GM19240 (cell line): ENCODE results near the gene GRAMD4.

ENCODE experiments used
- DNase-seq: peaks from one replicate; pipeline ENCODE4 v3.0.0; 2011; ENCODE audit warnings: low spot score; ENCODE audit not compliant: insufficient read length

The GRAMD4 gene

DNA sequence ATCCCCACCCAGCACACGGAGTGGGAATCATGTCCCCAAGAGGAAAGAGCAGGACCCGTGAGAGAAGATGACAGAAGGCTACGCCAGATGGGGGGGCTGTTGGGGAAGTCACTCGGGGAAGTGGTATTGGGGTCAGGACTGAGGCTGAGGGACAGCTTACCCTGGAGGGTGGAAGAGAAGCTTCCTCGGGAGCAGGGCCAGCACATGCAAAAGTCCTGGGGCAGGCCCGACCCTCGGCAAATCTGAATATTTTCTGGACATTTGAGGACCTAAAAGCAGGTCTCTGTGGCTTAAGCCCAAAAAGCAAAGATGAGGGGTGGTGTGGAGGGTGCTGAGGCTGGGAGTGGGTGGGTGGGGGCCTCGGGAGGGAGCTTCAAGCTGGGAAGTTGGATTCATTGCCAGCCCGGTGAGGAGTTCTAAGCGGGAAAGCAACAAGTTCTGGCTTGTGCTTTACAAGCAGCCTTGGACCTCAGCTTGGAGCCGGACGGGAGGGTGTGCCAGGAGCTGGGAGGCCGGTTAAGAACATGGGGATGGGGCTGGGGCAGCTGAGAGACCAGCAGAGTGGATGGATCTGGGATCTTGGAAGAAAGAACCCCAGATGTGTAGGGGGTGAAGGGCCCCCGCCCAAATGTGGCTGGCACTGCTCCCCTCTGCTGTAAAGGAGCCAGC is 34.9 kb downstream of the GRAMD4 start:
- DNase-seq = no peak

DNA sequence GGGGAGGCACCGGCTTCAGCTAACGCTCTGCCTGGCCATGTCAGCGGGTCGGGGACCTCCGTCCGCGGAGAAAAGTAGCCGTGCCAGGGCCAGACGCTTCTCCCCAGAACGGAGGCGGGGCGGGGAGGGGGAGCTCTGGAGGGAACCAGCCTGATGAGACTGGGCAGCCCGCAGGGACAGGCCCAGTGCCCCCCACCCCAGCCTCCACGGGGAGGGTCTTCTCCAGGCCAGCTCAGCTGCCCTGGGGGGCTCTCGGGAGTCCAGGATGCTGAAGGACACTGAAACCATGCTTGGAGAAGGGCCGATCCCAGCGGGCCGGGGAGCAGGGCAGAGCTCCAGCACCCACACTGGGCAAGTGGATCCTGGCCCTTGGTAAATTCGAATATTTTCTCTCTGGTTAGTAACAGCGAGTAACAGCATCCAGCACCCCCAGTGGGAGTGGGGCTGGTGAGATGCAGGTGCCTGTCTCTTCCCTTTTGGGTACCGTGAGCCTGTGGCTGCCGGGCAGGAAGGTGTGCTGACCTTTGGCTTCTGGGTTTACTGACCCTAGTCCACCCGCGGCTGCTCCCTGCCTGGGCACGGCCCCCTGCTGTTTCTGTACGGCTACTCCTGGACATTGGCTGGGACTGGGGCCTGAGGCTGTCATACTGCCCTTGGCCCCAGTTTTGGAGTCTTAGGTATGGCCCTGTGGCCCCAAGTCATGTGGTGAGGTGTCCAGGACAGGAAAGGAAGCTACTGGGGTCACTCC is 35.8 kb downstream of the GRAMD4 start:
- no peak for DNase-seq

DNA sequence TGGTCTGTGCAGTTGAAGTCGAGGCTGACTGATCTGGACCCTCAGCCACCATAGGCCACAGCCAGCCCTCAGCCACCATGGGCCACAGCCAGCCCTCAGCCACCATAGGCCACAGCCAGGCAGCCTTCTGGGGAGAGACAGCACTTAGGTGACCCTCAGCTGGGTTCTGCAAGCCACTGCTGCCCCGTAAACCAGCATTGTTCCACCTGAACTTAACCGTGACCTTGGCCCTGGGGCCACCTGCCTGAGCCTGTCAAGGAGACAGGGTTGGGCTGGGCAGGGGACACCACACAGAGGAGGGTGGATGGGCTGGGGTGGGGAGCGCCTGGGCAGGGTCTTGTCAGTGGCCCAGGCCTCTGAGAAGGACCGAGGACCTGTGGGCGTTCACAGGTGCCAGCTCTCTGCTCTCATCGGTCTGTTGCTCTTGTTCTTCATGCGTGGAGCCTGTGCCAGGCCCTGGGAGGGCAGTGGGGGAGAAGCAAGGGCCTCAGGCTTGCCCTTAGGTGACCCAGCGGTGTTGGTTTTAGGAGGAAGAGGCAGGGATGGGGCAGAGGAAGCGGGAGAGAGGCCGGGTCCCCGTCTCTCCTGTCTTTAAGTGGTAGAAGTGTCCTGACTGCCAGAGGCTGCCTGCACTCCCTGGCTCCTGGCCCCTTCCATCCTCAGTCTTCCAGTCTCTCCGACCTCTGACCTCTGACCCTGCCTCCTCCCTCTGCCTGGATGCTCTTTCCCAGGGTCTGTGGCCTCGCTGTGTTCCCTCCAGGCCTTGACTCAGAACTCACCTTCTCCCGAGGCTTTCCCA is 36.9 kb downstream of the GRAMD4 start:
- DNase-seq = no peak

- DNase-seq = no peak
Measured at GRCh38 chr22:46657655-46657953, 37.4 kb downstream of the GRAMD4 start.

DNA sequence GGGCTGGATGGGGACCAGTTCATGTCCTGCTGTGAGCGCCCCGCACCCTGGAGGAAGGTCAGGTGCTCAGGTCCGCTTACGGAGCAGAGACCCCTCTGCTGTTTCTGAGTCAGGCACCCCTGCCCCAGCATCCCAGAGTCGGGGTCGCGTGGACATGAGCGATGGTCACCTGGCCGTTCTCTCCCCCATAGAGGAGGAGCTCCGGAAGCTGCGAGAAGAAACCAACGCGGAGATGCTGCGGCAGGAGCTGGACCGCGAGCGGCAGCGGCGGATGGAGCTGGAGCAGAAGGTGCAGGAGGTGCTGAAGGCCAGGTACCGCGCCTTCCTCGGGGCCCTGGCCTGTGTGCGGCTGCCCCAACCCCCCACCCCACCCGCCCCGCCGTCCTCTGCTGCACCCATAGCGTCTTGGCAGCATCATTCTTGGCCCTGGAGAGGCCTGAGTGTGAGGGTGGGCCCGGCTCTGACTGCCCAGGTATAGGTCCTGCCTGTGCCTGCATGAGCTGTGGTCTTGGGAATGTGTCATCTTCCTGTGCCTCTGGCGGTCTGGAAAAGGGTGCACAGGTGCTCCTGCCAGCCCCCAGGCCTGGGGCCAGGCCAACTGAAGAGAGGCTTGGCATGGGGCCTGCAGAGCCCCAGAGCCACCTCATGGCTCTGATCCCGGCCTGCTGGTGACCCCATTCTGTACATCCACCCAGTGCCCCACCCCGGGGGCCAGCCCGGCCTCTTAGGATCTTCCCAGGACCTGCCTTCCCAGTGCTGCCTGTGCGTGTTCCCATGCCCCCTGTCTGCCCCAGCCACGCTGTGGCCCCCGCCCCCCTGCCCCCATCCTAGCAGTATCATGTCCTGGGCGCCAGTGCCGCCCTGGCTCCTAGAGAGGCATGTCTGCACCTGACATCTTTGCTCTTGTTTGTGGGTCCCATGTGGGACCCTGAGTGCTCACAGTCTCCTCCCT is 38.1 kb downstream of the GRAMD4 start:
- DNase-seq = no peak

DNA sequence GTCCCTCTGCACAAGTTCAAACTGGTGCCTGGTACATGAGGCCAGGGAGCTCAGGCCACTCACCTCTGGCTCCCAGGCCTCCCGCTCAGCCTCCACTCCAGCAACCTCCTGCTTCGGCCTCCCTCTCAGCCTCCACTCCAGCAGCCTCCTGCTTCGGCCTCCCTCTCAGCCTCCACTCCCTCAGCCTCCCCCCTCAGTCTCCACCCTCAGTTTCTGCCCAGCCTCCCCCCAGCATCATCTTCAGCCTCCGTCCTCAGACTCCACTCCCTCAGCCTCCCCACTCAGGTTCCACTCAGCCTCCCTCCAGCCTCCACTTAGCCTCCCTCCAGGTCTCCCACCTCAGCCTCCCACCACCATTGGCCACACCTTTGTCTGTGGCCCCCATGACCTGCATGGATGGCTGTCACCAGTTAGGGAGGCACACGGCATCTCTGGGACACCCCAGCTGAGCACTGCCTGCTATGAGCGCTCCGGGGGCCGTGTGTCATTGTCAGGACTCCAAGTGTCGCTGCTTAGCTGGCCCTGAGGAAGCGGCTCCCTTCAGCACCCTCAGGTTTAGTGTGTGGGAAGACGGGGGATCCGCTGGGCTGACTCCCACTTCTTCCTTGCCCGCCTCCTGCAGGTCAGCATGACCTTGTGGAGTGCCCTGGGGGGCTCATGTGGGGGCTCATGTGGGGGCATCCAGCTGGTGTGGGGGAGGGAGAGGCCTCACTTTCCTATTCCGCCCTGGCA is 39.0 kb downstream of the GRAMD4 start:
- DNase-seq = no peak

DNA sequence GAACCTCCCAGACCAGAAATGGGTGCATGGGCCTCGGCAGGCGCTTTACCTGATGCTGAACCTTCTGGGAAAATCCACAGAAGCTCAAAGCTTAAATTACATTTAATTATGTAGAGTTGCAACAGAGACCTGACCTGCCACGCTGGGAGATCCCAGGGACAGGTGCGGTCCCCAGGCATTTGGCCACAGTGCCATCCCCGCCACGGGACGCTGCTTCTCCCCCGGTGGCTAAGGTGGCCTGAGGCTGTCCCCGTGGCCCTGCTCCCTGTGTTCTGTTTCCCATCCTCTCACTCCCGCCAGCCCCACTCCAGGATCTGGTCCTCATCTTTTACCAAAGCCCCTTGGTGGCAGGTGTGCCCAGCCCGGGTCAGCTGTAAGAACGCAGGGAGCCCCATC is 39.6 kb downstream of the GRAMD4 start:
- DNase-seq = no peak

- no peak for DNase-seq
Measured at GRCh38 chr22:46660604-46661201, 40.5 kb downstream of the GRAMD4 start.

DNA sequence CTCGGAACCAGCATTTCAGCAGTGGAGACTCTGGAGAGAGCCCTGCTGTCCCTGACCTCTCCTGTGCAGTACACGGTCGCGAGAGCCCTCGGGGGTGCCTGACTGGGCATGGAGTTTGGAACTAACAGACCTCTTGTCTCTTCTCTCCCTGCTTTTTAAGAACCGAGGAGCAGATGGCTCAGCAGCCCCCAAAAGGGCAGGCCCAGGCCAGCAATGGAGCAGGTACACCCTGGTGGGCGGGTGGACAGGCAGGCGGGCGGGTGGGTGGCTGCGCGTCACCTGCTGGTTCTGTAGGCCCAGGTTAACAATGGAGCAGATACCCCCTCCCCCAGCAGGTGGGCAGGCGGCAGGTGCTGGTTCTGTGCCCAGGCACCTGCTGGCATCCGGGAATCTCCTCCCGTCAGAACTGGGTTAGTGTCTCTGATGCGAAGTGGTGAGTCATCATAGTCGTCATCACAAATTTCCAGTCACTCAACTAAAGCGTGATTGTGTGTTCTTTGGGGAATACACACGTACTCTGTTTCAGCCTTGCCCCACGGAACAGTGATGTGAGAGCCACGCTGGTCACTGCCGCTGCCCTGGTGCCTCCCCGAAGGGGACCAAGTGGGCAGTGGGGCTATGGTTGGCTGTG is 41.1 kb downstream of the GRAMD4 start:
- DNase-seq = no peak

- DNase-seq = no peak
Measured at GRCh38 chr22:46662226-46662625, 42.0 kb downstream of the GRAMD4 start.

GRCh38 chr22:46663001-46663400 is 42.8 kb downstream of the GRAMD4 start:
- no peak for DNase-seq

- no peak for DNase-seq
Measured at GRCh38 chr22:46663436-46664100, 43.4 kb downstream of the GRAMD4 start.

- no peak for DNase-seq
Measured at GRCh38 chr22:46664301-46664855, 44.2 kb downstream of the GRAMD4 start.

DNA sequence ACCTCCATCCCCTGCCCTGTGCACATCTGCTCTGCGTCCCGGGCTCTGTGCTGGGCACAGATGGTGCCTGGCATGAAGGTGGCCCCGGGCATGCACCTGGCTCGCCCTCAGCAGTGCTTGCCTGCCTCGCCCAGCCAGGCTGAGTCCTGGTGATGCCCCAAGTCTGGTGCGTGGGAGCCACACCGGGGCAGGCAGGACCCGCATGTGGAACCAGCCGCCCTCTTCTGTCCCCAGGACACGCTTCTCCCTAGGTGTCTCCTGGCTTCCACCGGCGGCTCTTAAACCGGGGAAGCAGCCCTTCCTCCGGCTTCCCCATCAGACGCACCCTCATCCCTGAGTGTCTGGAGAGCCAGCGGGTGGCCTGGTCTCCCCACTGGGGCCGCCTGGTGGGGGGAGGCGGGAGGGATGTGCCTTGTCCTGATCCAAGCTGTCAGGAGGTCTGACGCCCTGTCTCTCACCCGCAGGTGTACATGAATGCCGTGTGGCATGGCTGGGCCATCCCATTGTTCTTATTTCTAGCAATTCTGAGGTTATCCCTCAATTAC is 45.0 kb downstream of the GRAMD4 start:
- DNase-seq = no peak

DNA sequence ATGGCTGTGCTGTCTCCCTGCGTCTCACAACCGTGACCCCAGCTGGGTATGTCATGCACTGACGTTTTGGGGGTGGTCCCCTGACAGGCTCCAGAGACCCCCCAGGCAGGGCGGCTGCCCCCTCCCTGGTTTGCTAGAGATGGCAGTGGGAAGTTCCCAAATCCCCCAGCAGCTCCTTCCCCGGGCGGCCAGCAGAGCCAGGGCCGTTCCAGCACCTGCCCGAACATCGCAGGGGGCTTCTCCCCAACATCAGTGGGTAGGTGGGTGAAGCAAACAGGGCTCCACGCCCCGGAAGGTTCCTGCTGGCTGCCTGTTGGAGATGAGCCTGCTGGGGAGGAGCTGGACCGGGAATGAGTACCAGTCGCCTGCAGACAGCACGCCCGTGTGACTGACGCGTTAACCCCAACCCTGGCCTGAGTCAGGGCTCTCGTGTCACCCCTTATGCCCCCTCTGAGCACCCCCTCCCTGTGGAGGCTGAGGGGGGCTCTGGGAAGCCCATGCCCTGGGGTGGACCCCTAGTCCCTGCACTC is 45.6 kb downstream of the GRAMD4 start:
- no peak for DNase-seq

DNA sequence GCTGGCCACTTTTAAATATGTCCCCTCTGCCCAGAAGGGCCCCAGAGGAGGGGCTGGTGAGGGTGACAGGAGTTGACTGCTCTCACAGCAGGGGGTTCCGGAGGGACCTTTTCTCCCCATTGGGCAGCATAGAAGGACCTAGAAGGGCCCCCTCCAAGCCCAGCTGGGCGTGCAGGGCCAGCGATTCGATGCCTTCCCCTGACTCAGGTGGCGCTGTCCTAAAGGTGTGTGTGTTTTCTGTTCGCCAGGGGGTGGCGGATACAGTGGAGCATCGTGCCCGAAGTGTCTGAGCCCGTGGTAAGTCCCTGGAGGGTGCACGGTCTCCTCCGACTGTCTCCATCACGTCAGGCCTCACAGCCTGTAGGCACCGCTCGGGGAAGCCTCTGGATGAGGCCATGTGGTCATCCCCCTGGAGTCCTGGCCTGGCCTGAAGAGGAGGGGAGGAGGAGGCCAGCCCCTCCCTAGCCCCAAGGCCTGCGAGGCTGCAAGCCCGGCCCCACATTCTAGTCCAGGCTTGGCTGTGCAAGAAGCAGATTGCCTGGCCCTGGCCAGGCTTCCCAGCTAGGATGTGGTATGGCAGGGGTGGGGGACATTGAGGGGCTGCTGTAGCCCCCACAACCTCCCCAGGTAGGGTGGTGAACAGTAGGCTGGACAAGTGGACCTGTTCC is 46.5 kb downstream of the GRAMD4 start:
- no peak for DNase-seq

DNA sequence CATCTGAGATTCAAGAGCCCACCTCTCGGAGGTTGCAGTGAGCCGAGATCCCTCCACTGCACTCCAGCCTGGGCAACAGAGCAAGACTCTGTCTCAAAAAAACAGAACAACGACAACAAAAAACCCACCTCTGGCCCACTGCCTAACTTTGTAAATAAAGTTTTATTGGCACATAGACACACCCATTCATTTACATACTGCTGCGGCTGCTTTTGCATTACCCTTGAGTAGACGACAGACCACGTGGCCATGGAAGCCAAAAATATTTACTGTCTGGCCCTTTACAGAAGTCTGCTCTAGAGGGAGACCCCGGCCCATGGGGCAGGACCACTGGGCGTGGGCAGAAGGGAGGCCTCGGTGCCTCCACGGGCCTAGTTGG is 47.0 kb downstream of the GRAMD4 start:
- no peak for DNase-seq

- no peak for DNase-seq
Measured at GRCh38 chr22:46668116-46668515, 47.9 kb downstream of the GRAMD4 start.
